HEK293 (cell line): Measurements from ENCODE around the gene TMEM232.

Source experiments
- BCL11A ChIP-seq: fragments of 450-650 bp; formaldehyde crosslinking; IDR thresholded peaks from 2 replicates; pipeline ENCODE4 v1.5.1; 2016; ENCODE audit warnings: low read depth, missing biosample characterization, missing genetic modification characterization
- REPIN1 ChIP-seq: fragments of 450-650 bp; formaldehyde crosslinking; IDR thresholded peaks from 2 replicates; pipeline ENCODE4 v1.5.1; 2017; ENCODE audit warnings: missing biosample characterization, missing genetic modification characterization, low read depth
- YY1 ChIP-seq: fragments of 450-650 bp; formaldehyde crosslinking; IDR thresholded peaks from 2 replicates; pipeline ENCODE4 v1.5.1; 2018; ENCODE audit warnings: missing biosample characterization, missing genetic modification characterization
- ZBTB21 ChIP-seq: fragments of 450-650 bp; formaldehyde crosslinking; IDR thresholded peaks from 2 replicates; pipeline ENCODE4 v1.5.1; 2017; ENCODE audit warnings: missing biosample characterization, missing genetic modification characterization
- ZFP41 ChIP-seq: fragments of 450-650 bp; formaldehyde crosslinking; IDR thresholded peaks from 2 replicates; pipeline ENCODE4 v1.5.1; 2016; ENCODE audit warnings: missing biosample characterization, missing genetic modification characterization, borderline replicate concordance
- ZNF274 ChIP-seq, 2 experiments: fragments of 200-500 bp in 1 of 2; fragments of 450-650 bp in 1 of 2; sonication (Bioruptor generic) in 1 of 2; formaldehyde crosslinking in 1 of 2; IDR thresholded peaks; 2 replicates each; pipeline versions ENCODE4 v1.5.1 to v1.6.1; 2014 to 2016; ENCODE audit warnings: borderline replicate concordance in 1 of 2, inconsistent platforms in 1 of 2, low read length in 1 of 2, missing biosample characterization in 1 of 2, missing genetic modification characterization in 1 of 2
- ZNF394 ChIP-seq: fragments of 450-650 bp; formaldehyde crosslinking; IDR thresholded peaks from 2 replicates; pipeline ENCODE4 v1.5.1; 2016; ENCODE audit warnings: missing biosample characterization, missing genetic modification characterization, mild to moderate bottlenecking, moderate library complexity, borderline replicate concordance
- TF ChIP-seq, protein P1 (sequence below): fragments of 450-650 bp; IDR thresholded peaks from 2 replicates; pipeline ENCODE4 v1.5.1; 2018; ENCODE audit warnings: missing biosample characterization, missing genetic modification characterization
- TF ChIP-seq, protein P2 (sequence below): fragments of 450-650 bp; formaldehyde crosslinking; IDR thresholded peaks from 2 replicates; pipeline ENCODE4 v1.5.1; 2016; ENCODE audit warnings: missing biosample characterization, missing genetic modification characterization
- TF ChIP-seq, protein P3 (sequence below): fragments of 450-650 bp; formaldehyde crosslinking; IDR thresholded peaks from 2 replicates; pipeline ENCODE4 v1.5.1; 2016; ENCODE audit warnings: missing biosample characterization, missing genetic modification characterization
- TF ChIP-seq, protein P4 (sequence below): fragments of 450-650 bp; formaldehyde crosslinking; IDR thresholded peaks from 2 replicates; pipeline ENCODE4 v1.5.1; 2016; ENCODE audit warnings: missing biosample characterization, missing genetic modification characterization
- TF ChIP-seq, protein P5 (sequence below): fragments of 450-650 bp; formaldehyde crosslinking; IDR thresholded peaks from 2 replicates; pipeline ENCODE4 v1.5.1; 2016; ENCODE audit warnings: missing biosample characterization, missing genetic modification characterization, borderline replicate concordance

DNA sequence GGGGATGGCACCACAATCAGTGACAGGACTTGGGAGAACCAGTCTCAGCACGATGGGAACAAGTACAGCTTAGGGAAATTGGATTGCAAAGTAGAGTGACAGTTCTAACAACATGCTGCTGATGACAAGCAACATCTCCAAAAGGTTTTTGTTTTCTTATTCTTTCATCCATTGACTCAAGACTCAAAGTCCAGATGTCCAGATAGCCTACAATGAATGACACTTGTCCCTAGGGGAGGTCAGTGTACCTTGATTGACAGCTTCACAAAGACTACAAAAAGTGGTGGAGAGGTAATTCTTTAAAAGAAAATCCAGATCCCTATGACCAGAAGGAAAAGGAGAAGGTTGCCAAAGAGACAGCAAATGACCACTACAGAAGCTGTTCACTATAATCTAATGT lies 323.9 kb downstream of the TMEM232 start:
- TF ChIP-seq ZBTB21 (tag by site-specific recombination) (no peak), ZFP41 (tag by site-specific recombination) (no peak), ZNF274 (IDR thresholded peaks at IDR 0.05; ENCODE audit: low read length) (no peak), ZNF274 (tag by site-specific recombination; IDR thresholded peaks at IDR 0.05; ENCODE audit: borderline replicate concordance) (no peak), YY1 (tag by site-specific recombination) (no peak), ZNF394 (tag by site-specific recombination) (no peak), BCL11A (tag by site-specific recombination) (no peak), REPIN1 (tag by site-specific recombination) (no peak)
- TF ChIP-seq, protein P1, sequence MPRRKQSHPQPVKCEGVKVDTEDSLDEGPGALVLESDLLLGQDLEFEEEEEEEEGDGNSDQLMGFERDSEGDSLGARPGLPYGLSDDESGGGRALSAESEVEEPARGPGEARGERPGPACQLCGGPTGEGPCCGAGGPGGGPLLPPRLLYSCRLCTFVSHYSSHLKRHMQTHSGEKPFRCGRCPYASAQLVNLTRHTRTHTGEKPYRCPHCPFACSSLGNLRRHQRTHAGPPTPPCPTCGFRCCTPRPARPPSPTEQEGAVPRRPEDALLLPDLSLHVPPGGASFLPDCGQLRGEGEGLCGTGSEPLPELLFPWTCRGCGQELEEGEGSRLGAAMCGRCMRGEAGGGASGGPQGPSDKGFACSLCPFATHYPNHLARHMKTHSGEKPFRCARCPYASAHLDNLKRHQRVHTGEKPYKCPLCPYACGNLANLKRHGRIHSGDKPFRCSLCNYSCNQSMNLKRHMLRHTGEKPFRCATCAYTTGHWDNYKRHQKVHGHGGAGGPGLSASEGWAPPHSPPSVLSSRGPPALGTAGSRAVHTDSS (tag by site-specific recombination), result no peak
- TF ChIP-seq, protein P2, sequence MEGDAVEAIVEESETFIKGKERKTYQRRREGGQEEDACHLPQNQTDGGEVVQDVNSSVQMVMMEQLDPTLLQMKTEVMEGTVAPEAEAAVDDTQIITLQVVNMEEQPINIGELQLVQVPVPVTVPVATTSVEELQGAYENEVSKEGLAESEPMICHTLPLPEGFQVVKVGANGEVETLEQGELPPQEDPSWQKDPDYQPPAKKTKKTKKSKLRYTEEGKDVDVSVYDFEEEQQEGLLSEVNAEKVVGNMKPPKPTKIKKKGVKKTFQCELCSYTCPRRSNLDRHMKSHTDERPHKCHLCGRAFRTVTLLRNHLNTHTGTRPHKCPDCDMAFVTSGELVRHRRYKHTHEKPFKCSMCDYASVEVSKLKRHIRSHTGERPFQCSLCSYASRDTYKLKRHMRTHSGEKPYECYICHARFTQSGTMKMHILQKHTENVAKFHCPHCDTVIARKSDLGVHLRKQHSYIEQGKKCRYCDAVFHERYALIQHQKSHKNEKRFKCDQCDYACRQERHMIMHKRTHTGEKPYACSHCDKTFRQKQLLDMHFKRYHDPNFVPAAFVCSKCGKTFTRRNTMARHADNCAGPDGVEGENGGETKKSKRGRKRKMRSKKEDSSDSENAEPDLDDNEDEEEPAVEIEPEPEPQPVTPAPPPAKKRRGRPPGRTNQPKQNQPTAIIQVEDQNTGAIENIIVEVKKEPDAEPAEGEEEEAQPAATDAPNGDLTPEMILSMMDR (tag by site-specific recombination), result no peak
- TF ChIP-seq, protein P3, sequence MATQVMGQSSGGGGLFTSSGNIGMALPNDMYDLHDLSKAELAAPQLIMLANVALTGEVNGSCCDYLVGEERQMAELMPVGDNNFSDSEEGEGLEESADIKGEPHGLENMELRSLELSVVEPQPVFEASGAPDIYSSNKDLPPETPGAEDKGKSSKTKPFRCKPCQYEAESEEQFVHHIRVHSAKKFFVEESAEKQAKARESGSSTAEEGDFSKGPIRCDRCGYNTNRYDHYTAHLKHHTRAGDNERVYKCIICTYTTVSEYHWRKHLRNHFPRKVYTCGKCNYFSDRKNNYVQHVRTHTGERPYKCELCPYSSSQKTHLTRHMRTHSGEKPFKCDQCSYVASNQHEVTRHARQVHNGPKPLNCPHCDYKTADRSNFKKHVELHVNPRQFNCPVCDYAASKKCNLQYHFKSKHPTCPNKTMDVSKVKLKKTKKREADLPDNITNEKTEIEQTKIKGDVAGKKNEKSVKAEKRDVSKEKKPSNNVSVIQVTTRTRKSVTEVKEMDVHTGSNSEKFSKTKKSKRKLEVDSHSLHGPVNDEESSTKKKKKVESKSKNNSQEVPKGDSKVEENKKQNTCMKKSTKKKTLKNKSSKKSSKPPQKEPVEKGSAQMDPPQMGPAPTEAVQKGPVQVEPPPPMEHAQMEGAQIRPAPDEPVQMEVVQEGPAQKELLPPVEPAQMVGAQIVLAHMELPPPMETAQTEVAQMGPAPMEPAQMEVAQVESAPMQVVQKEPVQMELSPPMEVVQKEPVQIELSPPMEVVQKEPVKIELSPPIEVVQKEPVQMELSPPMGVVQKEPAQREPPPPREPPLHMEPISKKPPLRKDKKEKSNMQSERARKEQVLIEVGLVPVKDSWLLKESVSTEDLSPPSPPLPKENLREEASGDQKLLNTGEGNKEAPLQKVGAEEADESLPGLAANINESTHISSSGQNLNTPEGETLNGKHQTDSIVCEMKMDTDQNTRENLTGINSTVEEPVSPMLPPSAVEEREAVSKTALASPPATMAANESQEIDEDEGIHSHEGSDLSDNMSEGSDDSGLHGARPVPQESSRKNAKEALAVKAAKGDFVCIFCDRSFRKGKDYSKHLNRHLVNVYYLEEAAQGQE, result no peak
- TF ChIP-seq, protein P4, sequence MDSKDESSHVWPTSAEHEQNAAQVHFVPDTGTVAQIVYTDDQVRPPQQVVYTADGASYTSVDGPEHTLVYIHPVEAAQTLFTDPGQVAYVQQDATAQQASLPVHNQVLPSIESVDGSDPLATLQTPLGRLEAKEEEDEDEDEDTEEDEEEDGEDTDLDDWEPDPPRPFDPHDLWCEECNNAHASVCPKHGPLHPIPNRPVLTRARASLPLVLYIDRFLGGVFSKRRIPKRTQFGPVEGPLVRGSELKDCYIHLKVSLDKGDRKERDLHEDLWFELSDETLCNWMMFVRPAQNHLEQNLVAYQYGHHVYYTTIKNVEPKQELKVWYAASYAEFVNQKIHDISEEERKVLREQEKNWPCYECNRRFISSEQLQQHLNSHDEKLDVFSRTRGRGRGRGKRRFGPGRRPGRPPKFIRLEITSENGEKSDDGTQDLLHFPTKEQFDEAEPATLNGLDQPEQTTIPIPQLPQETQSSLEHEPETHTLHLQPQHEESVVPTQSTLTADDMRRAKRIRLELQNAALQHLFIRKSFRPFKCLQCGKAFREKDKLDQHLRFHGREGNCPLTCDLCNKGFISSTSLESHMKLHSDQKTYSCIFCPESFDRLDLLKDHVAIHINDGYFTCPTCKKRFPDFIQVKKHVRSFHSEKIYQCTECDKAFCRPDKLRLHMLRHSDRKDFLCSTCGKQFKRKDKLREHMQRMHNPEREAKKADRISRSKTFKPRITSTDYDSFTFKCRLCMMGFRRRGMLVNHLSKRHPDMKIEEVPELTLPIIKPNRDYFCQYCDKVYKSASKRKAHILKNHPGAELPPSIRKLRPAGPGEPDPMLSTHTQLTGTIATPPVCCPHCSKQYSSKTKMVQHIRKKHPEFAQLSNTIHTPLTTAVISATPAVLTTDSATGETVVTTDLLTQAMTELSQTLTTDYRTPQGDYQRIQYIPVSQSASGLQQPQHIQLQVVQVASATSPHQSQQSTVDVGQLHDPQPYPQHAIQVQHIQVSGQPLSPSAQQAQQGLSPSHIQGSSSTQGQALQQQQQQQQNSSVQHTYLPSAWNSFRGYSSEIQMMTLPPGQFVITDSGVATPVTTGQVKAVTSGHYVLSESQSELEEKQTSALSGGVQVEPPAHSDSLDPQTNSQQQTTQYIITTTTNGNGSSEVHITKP (tag by site-specific recombination), result no peak
- TF ChIP-seq, protein P5, sequence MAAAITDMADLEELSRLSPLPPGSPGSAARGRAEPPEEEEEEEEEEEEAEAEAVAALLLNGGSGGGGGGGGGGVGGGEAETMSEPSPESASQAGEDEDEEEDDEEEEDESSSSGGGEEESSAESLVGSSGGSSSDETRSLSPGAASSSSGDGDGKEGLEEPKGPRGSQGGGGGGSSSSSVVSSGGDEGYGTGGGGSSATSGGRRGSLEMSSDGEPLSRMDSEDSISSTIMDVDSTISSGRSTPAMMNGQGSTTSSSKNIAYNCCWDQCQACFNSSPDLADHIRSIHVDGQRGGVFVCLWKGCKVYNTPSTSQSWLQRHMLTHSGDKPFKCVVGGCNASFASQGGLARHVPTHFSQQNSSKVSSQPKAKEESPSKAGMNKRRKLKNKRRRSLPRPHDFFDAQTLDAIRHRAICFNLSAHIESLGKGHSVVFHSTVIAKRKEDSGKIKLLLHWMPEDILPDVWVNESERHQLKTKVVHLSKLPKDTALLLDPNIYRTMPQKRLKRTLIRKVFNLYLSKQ, result no peak
